Measurements from ENCODE around the gene TUSC7.

Gene TUSC7

GRCh38 chr3:116739678-116740077 lies 30.1 kb downstream of the TUSC7 start:
- Histone ChIP-seq H2AFZ (ENCODE audit: low read depth, low read length) (no peak overlapping the region), H3K4me2 (ENCODE audit: low read length) (no peak overlapping the region), H4K20me1 (ENCODE audit: insufficient read depth, low read length) (no peaks in the 10 kb centered on the region), H3K9ac (ENCODE audit: low read length) (no peak overlapping the region), H3K36me3 (replicated peaks; ENCODE audit: low read depth, low read length) (no peaks in the 10 kb centered on the region), H3K27me3 (ENCODE audit: low read depth, low read length) (no peaks in the 10 kb centered on the region), H3K9me3 (ENCODE audit: insufficient read depth, low read length) (no peaks in the 10 kb centered on the region), H3K27ac (ENCODE audit: low read length) (no peak overlapping the region), H3K4me3 (ENCODE audit: low read length) (no peak overlapping the region), H3K79me2 (ENCODE audit: low read length) (no peaks in the 10 kb centered on the region), H3K4me1 (ENCODE audit: low read length) (no peaks in the 10 kb centered on the region)
- TF ChIP-seq CTCF (IDR thresholded peaks at IDR 0.05; ENCODE audit: low read depth, low read length) (no peak), EZH2phosphoT487 (IDR thresholded peaks at IDR 0.05; ENCODE audit: low read depth) (no peak)

GRCh38 chr3:116740293-116740692 lies 30.7 kb downstream of the TUSC7 start:
- Histone ChIP-seq H3K4me1 (ENCODE audit: low read length) (no peaks in the 10 kb centered on the region), H3K36me3 (replicated peaks; ENCODE audit: low read depth, low read length) (no peaks in the 10 kb centered on the region), H3K4me3 (ENCODE audit: low read length) (no peak overlapping the region), H3K9ac (ENCODE audit: low read length) (no peak overlapping the region), H4K20me1 (ENCODE audit: insufficient read depth, low read length) (no peaks in the 10 kb centered on the region), H2AFZ (ENCODE audit: low read depth, low read length) (no peak overlapping the region), H3K79me2 (ENCODE audit: low read length) (no peaks in the 10 kb centered on the region), H3K9me3 (ENCODE audit: insufficient read depth, low read length) (no peaks in the 10 kb centered on the region), H3K4me2 (ENCODE audit: low read length) (no peak overlapping the region), H3K27me3 (ENCODE audit: low read depth, low read length) (no peaks in the 10 kb centered on the region), H3K27ac (ENCODE audit: low read length) (no peak overlapping the region)
- TF ChIP-seq EZH2phosphoT487 (IDR thresholded peaks at IDR 0.05; ENCODE audit: low read depth) (no peak), CTCF (IDR thresholded peaks at IDR 0.05; ENCODE audit: low read depth, low read length) (no peak)

- H3K27ac ChIP-seq (ENCODE audit: low read length) = no peak overlapping the region
- no peak overlapping the region for H3K9ac ChIP-seq (ENCODE audit: low read length)
- no peak overlapping the region for H3K4me2 ChIP-seq (ENCODE audit: low read length)
- TF ChIP-seq EZH2phosphoT487 (IDR thresholded peaks at IDR 0.05; ENCODE audit: low read depth) (no peak), CTCF (IDR thresholded peaks at IDR 0.05; ENCODE audit: low read depth, low read length) (no peak)
- H2AFZ ChIP-seq (ENCODE audit: low read depth, low read length) = no peak overlapping the region
- no peaks in the 10 kb centered on the region for H3K36me3 ChIP-seq (replicated peaks; ENCODE audit: low read depth, low read length)
- no peaks in the 10 kb centered on the region for H3K27me3 ChIP-seq (ENCODE audit: low read depth, low read length)
- H3K79me2 ChIP-seq (ENCODE audit: low read length) = no peaks in the 10 kb centered on the region
- no peak overlapping the region for H3K4me3 ChIP-seq (ENCODE audit: low read length)
- no peaks in the 10 kb centered on the region for H3K4me1 ChIP-seq (ENCODE audit: low read length)
- no peaks in the 10 kb centered on the region for H3K9me3 ChIP-seq (ENCODE audit: insufficient read depth, low read length)
- no peaks in the 10 kb centered on the region for H4K20me1 ChIP-seq (ENCODE audit: insufficient read depth, low read length)
Measured at GRCh38 chr3:116741467-116741866, 31.9 kb downstream of the TUSC7 start.

GRCh38 chr3:116743062-116743461 lies 33.5 kb downstream of the TUSC7 start:
- Histone ChIP-seq H2AFZ (ENCODE audit: low read depth, low read length) (no peak overlapping the region), H3K9me3 (ENCODE audit: insufficient read depth, low read length) (no peaks in the 10 kb centered on the region), H3K4me2 (ENCODE audit: low read length) (no peak overlapping the region), H3K79me2 (ENCODE audit: low read length) (no peaks in the 10 kb centered on the region), H3K36me3 (replicated peaks; ENCODE audit: low read depth, low read length) (no peaks in the 10 kb centered on the region), H3K4me3 (ENCODE audit: low read length) (no peak overlapping the region), H3K27ac (ENCODE audit: low read length) (no peak overlapping the region), H3K4me1 (ENCODE audit: low read length) (no peaks in the 10 kb centered on the region), H3K27me3 (ENCODE audit: low read depth, low read length) (no peaks in the 10 kb centered on the region), H3K9ac (ENCODE audit: low read length) (no peak overlapping the region), H4K20me1 (ENCODE audit: insufficient read depth, low read length) (no peaks in the 10 kb centered on the region)
- TF ChIP-seq EZH2phosphoT487 (IDR thresholded peaks at IDR 0.05; ENCODE audit: low read depth) = no peak
- TF ChIP-seq CTCF (IDR thresholded peaks at IDR 0.05; ENCODE audit: low read depth, low read length) = no peak

All from OCI-LY3 (cell line).